GM12874 (cell line): Measurements from ENCODE around the gene FSD1.

Source experiments
- CTCF ChIP-seq: IDR thresholded peaks from 2 replicates; pipeline ENCODE4 v1.5.1; 2011; ENCODE audit warnings: low read depth, mild to moderate bottlenecking, control low read depth, low read length, moderate library complexity; ENCODE audit not compliant: insufficient read depth

The FSD1 gene

DNA sequence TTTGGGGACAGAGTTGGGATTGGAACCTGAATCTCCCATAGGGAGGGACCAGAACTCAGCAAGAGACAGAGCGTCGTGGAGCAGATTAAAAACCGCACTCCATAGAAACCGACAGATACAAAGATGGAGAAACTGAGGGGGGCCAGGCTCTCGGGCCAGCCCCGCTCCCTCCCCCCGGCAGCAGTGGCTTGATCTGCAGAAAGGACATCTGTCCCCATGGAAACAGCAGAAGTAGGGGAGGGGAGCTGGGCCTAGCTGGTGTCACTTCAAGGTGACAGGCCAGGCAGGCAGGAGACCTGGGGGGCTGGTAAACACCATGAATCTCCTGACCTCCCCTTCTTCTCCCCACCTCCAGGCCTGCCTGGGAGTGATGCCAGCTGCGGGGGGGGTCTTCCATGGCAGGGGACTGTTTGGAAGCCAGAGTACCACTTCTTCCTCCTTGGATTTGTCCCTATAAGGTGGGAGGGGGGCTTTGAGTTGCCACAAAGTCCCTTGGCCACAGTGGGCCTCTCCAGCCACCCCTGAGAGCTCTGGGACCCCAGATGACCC is 13.1 kb upstream of the FSD1 start:
- no peak for TF ChIP-seq CTCF

- no peak for TF ChIP-seq CTCF
Measured at GRCh38 chr19:4292515-4292914, 11.9 kb upstream of the FSD1 start.

DNA sequence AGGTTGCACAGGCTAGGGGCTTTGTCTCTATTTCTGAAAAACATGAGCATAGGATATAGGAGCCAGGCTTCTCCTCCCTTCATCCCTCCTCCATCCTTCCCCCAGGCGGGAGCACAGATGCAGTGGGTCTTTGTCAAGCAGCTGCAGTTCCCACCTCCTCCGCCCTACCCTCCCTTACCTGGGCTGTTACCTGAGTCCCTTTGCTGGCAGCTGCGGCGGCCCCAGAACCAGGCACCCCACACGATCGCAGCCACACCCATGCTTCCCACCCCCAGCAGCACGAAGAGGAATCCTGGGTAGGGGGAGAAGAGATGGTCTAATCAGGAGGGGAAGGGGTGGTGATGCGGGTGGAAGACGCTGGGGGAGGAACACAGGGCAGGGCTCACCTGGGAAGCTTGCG is 10.0 kb upstream of the FSD1 start:
- no peak for TF ChIP-seq CTCF

DNA sequence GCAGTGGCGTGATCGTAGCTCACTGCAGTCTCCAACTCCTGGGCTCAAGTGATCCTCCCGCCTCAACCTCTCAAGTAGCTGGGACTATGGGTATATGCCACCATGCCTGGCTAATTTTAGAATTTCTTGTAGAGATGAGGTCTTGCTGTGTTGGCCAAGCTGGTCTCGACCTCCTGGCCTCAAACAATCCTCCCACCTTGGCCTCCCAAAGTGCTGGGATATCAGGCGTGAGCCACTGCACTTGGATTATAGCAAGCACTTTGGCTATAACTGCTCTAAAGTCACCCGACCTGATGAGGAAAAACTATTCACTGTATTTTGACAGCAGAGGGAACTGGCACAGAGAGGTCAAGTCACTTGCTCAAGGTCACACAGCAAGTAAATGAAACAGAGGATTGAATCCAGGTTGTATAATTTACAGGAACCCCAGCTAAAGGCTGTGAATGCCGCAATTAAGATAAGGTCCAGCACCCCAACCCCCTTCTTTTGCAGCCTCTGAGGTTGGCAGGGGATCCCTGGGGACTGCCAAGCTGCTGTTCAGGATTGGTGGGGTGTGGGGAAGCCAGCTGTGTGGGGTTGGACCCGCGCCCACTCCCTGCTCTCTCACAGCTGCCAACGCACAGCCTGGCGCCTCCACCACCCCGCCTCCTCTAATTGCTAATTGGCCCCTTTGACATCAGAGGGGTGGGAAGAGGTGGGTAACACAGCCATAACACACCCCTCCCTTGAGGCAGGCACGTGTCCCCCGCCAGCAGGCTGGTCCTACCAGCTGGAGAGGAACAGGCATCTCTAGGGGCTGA is 8.2 kb upstream of the FSD1 start:
- no peak for TF ChIP-seq CTCF

- no peak for TF ChIP-seq CTCF
Measured at GRCh38 chr19:4297901-4298809, 6.2 kb upstream of the FSD1 start.

- no peak for TF ChIP-seq CTCF
Measured at GRCh38 chr19:4298810-4299550, 5.4 kb upstream of the FSD1 start.
